Stimulated activated CD4-positive, alpha-beta T cell treated with anti-CD3 and anti-CD28 coated beads, Interleukin-1b, Interleukin-23, amount 100 ng/mL, for 48 hours (primary cell): Measurements from ENCODE around the gene CACNB4.
A peak's percentile ranks its signal among the peaks of the same experiment; 100 is the strongest.
"Not testable (repeated sequence)": the region's sequence is repeated elsewhere in the genome, so short reads cannot be mapped to it uniquely, and the experiment has no call there.

Experiments used
- DNase-seq: peaks from one replicate; pipeline ENCODE4 v3.0.0-alpha.2; 2020

The CACNB4 gene

DNA sequence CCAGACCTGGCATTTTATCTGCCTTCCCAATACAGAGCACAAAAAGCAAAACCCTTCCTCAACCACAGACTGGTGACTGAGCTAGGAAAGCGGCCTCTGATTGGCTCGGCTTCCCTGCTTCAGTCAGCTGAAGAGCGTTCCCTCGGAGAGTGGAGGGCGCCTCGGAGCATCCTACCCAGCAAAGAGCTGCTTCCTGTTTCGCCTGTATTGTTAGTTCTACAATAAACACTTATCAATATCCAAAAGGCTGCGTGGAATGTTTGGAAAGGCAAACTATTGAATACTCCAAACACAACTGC, 125.0 kb downstream of the CACNB4 start:
- DNase-seq, result no peak

DNA sequence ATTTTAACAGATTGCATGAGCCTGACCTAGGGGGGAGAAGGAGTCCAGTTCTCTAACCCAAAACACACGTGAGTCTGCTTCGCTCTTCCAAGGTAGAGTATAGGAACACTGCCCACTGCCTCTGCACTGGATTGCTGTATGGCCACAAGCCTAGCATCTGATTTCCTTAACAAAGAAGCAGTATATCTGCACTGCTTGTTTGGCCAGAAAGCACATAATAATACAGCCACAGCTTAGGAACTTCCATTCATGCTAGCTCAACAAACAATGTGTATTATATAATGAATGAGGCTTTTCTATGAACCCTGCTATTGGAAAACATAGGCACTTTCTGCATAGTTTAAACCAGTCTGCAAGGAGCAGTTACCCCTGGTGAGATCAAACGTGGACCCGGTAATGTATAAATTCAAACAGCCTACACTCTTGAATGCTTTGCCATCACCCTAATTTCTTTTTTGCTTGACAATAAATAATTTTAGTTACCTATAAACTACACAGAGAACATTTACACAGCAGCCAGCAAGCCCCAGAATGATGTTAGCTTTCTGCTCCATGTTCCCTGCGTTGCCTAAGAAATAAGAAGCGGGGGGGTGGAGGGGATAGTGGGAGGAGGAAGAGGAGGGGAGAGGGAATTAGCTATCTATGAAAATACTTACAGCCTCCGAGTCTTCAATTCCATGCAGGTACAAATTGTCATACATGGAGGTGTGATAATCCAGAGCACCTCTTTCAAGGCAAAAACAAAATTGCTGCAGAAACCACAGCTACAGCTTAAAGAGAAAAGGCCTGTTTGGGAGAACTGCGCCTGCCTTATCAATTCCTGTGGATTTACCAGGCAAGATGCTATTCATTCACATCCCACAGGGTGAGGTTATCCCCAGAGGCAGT, 125.6 kb downstream of the CACNB4 start:
- DNase-seq, result no peak

DNA sequence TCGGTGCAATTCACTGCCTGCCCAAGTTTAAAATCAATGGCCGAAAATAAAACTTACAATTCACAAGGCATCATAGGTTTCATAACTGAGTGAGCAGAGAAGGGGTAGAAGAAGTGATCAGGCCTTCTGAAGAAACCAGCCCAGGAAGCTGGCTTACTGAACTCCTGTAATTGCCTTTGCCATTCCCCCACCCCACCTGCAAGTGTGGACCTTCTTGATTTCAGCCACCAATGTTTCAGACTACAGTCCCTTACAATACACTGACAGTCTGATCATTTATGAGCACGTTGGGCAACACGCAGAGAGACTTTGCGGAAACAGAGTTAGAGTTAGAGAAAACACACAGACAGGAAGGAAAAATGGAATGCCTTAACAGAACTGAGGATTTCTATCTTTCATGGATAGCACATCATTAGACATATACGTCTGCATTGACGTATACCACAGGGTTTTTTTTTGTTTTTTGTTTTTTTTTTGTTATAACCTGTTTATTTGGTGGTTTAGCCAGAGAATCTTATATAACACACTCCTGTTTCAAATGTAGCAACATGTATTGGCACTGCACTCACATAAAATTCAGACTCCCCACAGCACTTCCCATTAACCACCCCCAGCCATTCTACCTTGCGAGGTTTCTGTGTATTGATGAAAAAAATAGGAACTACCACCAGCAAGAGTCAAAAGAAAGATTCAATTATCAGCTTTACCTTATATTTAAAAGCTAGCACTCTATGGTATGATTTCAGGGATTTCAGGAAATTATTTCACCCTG, 126.4 kb downstream of the CACNB4 start:
- no peak for DNase-seq

DNA sequence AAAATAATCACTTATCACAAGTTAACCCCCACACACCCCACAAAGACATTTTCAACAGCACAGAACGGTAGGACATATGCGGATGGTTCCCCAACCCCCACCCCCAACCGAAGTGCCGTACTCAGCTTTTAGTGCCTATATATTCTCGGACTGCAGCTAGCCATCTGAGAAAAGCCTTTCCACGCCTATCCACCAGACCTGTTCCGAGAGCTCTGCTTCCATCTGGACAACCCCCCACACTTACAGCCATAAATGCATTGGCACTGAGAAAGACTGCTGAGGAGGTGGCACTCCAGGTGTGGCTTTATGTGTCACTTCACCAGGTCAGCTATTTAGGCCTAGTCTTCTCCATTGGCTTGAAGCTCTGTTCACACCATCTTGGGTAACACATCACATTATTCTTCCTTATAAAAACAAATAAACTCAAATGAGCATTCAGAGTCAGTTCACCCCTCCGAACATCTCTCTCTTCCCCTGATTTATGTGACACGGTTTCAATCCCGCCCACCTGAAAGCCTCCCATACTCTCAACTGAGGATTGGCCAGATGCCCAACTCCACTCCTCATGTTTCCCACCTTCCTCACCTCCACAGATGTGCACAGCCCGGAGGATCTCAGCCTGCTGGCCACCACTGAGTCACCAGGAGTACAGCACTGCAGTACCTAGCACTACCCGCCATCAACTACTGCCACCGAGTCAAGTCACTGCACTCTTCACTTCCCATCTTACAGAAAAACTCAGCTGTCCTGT, 127.4 kb downstream of the CACNB4 start:
- DNase-seq, result no peak

DNA sequence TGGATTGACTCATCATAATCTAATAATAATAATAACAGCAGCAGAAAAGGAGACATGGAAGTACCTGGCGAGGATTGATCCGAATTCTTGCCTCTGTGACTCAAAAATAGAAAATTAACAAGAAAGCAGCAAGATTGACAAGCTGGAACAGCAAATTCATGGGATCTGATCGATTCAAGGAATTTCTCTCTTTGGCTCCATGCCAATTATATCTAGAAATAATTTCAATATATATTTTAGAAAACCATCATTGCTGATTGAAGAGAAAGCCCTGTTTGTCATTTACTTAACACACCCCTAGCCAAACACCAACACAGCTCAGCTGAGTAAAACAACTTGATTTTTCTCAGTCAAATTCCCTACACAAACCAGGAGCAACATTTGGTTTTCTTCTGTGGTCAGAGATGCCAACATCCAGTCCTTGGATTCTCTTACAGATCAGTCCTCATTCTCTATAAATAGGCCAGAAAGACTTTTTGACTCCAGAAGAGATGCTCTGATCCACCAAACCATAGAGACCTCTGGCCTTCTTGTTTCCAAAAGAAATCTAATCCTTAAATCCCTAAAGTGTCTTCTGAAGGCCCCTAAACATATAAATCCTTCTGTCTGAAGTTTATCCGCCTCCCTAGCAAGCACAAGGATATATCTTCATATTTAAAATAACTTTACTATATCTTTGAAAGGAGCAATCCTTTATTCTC, 129.9 kb downstream of the CACNB4 start:
- no peak for DNase-seq

DNA sequence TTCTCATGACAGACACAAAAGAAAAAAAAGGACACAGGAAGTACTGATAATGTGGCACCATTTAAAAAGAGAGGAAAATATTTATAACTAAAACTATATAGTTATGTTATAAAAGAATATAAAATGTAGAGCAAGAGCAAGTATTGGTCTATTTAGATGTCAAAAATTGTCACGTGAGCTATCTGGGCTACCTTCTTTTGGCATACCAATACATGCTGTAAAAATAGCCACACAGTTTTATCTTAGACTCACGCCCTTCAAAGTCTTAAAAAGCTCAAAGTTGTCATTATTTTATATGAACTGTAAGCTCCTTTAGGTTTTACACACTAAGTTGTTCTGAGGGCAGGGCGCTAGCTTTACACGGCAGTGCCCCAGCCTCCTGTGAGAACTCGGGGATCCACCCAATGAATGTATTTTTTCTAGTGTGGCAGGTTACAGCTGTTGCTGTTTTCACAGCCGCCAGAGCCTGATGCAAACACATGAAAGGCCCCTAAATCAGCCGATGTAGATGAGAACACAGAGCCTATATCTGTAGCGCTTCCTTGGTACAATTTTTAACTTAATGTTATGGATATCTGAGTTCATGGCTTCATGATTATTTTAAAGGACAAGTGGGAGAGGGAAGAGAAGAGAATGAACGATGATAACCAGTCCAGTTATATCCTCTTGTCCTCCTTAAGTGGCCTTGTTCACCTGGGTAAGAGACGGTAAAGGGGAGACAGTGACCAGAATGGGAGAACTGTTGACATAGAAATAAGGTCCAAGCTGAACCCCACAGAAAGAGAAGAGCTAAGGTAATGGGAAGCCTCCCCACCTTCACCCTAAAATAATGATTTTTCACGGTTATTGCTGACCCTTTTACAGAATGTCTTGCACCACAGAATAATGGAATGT, 130.8 kb downstream of the CACNB4 start:
- no peak for DNase-seq

DNA sequence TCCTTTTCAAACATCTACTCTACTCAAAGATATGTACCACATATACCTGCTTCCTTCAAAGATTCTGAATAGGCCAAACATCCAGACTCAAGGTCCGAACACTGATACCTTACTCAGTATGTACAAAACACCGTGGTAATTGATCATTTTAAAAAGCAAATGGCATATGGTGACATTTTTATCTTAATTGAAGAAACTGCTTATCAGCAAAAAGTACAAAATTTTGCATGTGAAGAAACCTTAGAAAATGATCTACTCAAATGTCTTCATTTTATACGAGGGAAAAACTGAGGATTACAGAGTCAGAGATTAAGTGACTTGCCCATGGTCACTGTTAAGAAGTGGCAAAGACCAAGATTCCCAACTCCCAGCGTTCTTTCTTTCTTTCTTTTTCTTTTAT, 133.0 kb downstream of the CACNB4 start:
- no peak for DNase-seq

DNA sequence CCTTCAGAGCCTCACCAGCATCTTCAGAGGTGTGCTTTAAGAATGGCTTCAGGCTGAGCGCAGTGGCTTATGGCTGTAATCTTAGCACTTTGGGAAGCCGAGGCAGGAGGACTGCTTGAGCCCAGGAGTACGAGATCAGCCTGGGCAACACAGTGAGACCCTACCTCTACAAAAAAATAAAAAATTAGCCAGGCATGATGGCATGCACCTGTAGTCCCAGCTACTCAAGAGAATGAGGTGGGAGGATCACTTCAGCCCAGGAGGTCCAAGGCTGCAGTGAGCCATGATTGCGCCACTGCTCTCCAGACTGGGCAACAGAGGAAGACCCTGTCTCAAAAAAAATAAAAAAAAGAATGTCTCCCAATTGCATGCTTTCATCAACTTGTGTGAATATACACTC, 137.3 kb downstream of the CACNB4 start:
- no peak for DNase-seq

DNA sequence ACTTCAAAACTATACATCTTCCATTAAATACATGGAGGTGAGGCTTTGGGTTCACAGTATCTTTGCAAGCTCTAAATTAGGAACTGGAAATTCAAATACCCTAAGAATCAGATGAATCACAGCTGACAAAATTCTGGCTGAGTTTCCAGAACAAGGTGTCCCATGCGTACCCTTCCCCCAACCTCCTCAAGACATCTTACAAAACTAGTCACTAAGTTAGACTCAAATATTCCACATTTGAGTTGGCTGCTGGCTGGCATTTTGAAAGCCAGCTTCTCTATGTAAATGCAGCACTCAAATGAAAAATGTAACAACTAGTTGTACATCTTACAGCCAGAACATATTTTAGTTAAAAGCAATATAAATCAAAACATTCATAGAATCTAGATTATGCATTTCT, 139.6 kb downstream of the CACNB4 start:
- DNase-seq, result no peak

DNA sequence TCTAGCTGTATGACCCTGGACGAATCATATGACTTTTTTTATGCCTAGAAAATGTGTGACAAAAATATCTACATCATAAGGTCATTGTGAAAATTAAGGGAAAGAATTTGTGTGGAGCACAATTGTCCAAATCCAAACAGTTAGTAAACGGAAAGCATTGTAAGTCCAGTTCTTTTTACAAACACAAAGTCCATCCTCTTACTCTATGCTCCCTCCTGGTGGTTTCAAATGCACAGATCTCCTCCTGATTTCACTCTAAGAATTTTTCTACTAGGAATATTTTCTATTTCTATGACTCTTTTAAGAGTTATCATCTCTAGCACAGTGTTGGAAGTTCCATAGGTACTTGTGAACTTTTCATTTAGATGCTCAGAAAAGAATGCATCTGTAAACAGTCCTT, 145.4 kb downstream of the CACNB4 start:
- no peak for DNase-seq

DNA sequence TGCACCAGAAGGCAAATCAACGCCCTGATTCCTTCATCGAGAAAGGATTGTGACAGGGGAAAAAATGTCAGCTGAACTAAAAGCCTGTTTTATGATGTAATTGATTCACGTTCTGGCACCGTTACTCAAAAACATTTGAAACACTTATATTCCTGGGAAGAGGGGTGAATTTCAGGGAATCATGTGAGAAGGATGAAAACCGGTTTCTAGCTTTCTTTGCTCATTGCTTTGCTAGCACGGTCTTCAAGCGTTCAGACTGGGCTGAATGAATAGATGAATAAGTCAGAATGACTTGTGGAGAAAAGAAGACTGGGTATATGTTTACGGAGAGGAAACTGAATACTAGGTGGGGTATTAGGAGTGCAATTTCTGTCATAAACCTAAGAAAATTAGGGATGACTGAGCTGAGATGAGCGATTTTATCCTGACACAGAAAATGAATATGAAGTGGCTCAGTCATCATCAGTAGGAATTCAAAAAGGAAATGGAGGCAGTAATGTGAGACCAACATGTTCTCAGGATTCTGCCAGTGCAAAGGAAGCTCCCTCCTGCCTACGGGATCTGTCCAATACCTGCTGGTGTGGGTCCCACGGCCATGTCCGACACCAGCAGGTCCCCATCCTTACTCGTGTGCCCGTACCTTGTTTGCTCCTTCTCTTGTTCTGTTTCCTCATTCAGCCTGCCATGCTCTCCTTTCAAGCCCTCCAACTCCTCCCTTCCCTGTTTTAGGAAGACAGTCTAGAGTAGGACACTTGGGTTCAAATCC, 146.0 kb downstream of the CACNB4 start:
- no peak for DNase-seq

DNA sequence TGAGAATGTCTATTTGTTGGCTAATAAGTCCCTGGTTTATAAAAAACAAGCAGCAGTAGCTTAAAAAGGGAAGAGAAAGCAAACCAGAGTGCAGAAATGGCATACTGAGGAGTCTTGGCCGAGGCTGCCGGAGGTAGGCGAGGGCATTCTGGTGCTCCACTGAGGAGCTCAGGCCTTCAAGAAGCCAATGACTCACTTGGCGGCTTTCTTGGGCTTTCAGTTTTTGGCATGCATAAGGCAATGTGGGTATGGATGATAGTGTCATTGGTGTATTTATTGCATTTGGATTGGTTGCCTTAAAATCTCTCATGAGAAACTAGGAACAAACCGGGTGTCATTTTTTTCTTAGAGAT, 151.1 kb downstream of the CACNB4 start:
- no peak for DNase-seq

DNA sequence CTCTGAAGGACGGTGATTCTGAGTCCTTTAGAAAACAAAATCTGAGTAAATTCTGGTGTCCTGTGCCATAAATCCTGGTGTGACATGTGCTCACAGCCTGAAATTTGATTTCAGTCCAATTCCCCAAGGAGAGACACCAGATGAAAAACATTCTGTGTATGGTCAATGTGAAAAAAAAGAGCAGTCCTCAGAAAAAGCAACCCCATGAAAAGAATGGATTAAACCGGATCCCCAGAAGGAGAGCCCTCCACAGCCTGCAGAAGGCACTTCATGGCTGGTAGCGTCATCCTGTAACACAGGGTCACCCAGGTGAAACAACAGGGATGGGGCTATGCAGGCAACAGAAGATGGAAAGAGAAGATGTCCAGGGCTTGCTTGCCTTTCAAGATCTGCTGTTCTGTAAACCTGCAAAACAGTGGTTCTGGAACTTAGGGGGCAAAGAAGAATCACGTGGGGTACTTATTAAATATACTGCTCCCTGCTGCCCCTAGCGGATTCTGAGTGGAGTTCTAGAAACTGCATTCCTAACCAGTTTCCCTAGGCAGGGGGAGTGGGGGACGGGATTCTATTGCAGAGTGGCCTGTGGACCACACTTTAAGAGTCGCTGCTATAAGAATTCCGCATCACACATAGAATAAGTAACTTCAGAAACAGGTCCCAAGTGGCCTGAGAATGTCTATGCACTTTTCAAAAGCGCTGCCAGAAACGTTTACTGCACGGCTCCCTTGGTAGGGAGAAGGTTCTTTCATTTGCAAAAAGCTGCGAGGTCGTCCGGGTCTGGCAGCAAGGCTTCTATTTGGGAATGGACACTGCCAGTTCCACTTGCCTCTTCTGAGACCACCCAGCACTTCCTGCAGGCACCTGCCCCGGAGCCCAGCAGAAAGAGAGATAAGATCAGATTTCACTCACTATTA, 151.7 kb downstream of the CACNB4 start:
- peak; percentile 5 for DNase-seq

DNA sequence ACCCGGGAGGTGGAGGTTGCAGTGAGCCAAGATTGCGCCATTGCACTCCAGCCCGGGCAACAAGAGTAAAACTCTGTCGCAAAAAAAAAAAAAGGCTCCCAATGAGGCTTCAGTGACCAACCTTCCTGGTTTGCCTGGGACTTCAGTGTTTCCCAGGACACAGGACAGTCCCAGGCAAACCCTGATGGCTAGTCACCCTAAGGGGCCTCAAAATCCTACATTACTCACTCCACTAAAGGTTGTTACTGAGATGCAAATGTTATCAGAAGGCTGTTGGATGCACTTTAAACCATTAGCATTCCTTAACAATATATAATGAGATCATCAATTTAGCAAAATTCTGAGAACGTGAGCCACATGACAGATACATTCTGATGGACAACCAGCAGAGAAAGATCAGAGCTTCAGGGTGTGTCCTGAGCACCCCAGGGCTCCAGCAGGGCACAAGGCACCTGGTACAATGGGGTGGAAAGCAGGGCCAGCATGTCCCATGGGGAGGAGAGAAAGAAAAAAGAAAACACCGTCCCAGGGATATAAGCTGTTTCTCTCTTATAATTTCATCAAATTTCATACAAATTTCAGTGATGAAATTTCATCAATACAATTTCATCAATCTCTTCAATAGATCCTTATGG, 152.5 kb downstream of the CACNB4 start:
- no peak for DNase-seq

DNA sequence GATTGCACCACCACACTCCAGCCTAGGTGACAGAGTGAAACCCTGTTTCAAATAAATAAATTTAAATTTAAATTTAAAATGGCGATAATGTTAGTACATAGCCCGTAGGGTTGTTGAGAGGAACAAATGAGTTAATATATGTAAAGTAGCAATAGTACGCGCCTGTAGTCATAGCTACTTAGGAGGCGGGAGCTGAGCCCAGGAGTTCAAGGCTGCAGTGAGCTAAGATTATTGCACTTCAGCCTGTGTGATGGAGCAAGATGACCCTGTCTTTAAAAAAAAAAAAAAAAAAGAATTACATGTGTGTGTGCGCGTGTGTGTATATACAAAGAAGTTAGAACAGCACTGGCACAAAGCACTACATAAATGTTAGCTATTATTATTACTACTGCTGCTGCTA, 153.2 kb downstream of the CACNB4 start:
- no peak for DNase-seq

DNA sequence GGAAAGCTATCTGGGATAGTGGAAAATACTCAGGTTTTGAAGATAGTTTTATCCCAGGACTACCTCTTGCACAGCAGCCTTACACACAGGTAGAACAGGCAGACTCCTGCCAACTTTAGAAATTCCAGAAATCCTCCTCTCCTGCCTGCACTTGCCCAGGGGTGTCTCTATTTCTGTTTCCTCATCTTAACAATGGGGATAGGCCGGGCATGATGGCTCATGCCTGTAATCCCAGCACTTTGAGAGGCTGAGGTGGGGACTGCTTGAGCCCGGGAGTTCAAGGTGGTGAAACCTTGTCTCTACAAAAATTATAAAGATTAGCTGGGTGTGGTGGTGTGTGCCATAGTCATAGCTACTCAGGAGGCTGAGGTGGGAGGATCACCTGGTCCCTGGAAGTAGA, 153.7 kb downstream of the CACNB4 start:
- no peak for DNase-seq

DNA sequence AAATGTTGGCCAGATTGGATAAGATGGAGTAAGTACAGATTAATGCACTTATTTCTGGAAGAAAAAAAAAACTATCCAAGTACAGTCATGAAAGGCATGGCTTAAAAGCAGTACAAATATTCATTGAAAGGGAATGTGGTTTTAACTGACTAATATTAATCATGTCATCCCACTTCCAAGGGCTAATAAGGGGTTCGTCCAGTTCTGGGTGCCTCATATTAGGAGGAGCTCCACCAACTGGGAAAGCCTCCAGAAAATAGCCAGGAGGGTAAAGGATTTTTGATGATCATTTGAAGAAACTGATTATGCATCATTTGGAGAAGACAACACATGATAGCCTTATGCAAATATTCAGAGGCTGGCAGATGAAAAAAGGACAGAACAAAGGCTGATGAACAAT, 155.4 kb downstream of the CACNB4 start:
- DNase-seq, result no peak

DNA sequence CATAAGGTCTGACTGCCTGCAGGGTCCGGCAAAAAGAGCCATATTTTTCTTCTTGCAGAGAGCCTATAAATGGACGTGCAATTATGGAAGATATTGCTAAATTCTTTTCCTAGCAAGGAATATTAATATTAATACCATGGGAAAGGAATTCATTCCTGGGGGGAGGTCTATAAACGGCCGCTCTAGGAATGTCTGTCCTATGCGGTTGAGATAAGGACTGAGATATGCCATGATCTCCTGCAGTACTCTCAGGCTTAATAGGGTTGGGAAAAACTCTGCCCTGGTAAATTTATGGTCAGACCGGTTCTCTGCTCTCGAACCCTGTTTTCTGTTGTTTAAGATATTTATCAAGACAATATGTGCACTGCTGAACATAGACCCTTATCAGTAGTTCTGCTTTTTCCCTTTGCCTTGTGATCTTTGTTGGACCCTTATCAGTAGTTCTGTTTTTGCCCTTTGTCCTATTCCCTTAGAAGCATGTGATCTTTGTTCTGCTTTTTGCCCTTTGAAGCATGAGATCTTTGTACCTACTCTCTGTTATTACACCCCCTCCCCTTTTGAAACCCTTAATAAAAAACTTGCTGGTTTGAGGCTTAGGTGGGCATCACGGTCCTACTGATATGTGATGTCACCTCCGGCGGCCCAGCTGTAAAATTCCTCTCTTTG, 156.2 kb downstream of the CACNB4 start:
- not testable (repeated sequence) for DNase-seq

DNA sequence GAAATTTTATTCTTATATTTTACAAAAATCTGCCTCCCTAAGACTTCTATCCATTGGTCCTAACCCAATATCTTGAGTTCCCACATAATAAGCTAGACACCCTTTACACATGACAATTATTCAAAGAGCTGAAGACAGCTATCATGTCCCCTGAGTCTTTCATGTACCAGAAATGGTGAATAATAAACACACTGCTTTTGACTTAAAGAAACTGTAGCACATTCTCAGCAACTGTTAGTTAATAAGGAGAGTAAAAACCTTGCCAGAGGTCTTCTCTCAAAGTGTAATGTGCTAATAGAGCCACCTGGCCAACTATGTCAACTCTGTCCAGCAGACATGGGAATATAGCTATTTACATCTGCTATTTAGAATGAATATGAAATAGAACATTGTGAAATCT, 160.9 kb downstream of the CACNB4 start:
- no peak for DNase-seq
